ENCODE data around the gene PPP1R36. TPM values are rescaled to one million over a fixed set of nuclear protein-coding genes. Genes with fewer than 3 reads are reported as not detected.

PPP1R36 gene
- polyA plus RNA-seq, 3 donors: 0.38 TPM; not detected in 2

DNA sequence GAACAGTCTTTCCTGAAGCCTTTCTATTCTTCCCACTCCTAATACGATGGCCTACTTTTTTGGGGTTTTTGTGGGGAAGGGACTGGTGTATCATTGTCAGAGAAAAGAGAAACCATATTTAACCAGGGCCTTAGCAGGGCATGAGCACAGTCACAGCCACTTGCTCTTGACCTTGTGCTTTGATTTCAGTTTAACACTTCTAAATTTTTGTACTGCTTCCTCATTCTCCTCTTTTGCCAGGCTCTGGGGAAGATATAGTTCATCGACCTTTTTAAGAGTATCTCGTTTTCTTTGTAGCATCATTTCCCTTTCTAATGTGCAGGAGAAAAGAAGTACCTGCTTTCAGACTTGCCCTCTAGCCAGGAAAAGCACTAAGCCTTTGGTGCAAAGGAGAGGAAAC lies 43.0 kb upstream of the PPP1R36 start:
- Histone ChIP-seq H3K79me2 (ENCODE audit: insufficient read depth, low read length) (peaks cover 84% of the 10 kb centered on the region), H2AFZ (ENCODE audit: insufficient read depth, low read depth, low read length, poor library complexity, severe bottlenecking) (no peak overlapping the region), H3K4me2 (replicated peaks; ENCODE audit: extremely low read depth, low read length, poor library complexity, severe bottlenecking) (peak overlapping the region; percentile 91), H4K20me1 (ENCODE audit: insufficient read depth, low read length) (peaks cover 67% of the 10 kb centered on the region), H3K9me3 (replicated peaks in 1 of 2; ENCODE audit: control insufficient read depth in 1 of 2, insufficient read depth in 1 of 2, low read length in 2 of 2) (no peaks in the 10 kb centered on the region), H3K4me1 (ENCODE audit: control insufficient read depth in 1 of 2, insufficient read depth in 2 of 2, low read length in 2 of 2) (peaks cover 68 to 85% of the 10 kb centered on the region in 2 donors), H3K27me3 (ENCODE audit: control insufficient read depth in 2 of 2, insufficient read depth in 2 of 2, low read length in 2 of 2) (no peaks in the 10 kb centered on the region), H3K4me3 (replicated peaks in 1 of 3; ENCODE audit: low read depth in 2 of 3, low read length in 3 of 3) (peak overlapping the region in 2 of 3 experiments; percentile 22 to 87), H3K36me3 (replicated peaks in 1 of 2; ENCODE audit: control insufficient read depth in 1 of 2, insufficient read depth in 2 of 2, low read length in 2 of 2) (no peaks in the 10 kb centered on the region), H3K27ac (ENCODE audit: low read depth in 1 of 2, low read length in 2 of 2) (peak overlapping the region; percentile 36 to 67), H3K9ac (ENCODE audit: insufficient read depth, low read length, poor library complexity, severe bottlenecking) (no peak overlapping the region)
- no peaks in the 10 kb centered on the region for H3K36me3 Mint-ChIP-seq
- intact Hi-C loops (cut with micrococcal nuclease): loop anchor here (2.0 to 10.0 kb wide), 3 partner anchors 36 to 148 kb away; partner anchors contain the start of genes HSPA2 (in 1 of the 2) and MTHFD1 (in 1 of the 2)
- peaks cover 75% of the 10 kb centered on the region for H3K4me1 Mint-ChIP-seq
- TF ChIP-seq, protein P1, sequence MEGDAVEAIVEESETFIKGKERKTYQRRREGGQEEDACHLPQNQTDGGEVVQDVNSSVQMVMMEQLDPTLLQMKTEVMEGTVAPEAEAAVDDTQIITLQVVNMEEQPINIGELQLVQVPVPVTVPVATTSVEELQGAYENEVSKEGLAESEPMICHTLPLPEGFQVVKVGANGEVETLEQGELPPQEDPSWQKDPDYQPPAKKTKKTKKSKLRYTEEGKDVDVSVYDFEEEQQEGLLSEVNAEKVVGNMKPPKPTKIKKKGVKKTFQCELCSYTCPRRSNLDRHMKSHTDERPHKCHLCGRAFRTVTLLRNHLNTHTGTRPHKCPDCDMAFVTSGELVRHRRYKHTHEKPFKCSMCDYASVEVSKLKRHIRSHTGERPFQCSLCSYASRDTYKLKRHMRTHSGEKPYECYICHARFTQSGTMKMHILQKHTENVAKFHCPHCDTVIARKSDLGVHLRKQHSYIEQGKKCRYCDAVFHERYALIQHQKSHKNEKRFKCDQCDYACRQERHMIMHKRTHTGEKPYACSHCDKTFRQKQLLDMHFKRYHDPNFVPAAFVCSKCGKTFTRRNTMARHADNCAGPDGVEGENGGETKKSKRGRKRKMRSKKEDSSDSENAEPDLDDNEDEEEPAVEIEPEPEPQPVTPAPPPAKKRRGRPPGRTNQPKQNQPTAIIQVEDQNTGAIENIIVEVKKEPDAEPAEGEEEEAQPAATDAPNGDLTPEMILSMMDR (IDR thresholded peaks at IDR 0.05): no peak
- DNase-seq: peak; percentile 25 to 46 (median 32)
- no peaks in the 10 kb centered on the region for H3K9me3 Mint-ChIP-seq
- no CpG with 5 or more reads among the region's 3 CpGs for WGBS (ENCODE audit: insufficient coverage)
- H3K27ac Mint-ChIP-seq: peak overlapping the region; percentile 57 to 99 (median 80)
- H3K4me3 Mint-ChIP-seq: peak overlapping the region; percentile 96 to 98
- H3K27me3 Mint-ChIP-seq (ENCODE audit: low read depth in 3 of 3): peaks cover 0 to 2% (median 2%) of the 10 kb centered on the region in 3 donors

DNA sequence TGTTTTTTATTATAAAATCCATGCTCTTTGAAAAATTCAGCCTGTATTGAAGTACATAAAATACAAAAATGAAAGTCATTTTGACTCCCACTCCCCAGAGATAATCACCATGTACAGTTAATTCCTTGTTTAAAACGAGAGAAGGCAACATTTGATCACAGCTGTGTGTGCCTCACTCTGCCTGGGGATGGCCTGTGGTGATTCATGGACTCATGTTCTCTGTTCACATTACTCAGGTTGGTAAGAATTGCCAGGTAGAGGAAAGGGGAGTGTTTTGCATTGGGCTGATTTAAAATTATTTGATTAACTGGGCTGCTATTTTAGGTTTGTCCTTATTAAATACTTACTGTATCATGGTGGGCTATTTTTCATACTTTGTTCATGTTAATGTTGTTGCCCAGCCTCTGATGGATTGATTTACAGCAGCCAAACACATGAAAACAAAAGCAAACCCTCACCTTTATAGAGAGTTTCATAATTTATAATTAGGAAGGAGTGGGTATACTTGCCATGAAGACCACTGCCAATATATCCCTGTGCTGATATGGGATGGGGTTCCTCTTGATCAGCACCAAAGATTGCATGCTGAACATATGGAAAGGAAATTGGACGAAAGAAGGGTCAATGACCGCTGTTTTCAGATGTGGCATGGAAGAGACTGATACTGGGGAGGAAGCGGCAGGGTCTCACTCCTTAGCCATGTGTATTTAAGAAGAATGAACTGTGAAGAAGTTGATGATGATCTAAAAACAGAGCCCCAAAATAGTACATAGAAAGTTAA lies 42.2 kb upstream of the PPP1R36 start:
- TF ChIP-seq, protein P1 (IDR thresholded peaks at IDR 0.05): no peak
- no peak overlapping the region for H3K9ac ChIP-seq (ENCODE audit: insufficient read depth, low read length, poor library complexity, severe bottlenecking)
- peaks cover 76% of the 10 kb centered on the region for H4K20me1 ChIP-seq (ENCODE audit: insufficient read depth, low read length)
- H3K27me3 ChIP-seq (ENCODE audit: control insufficient read depth in 2 of 2, insufficient read depth in 2 of 2, low read length in 2 of 2): no peaks in the 10 kb centered on the region
- H3K9me3 Mint-ChIP-seq: no peaks in the 10 kb centered on the region
- no peaks in the 10 kb centered on the region for H3K36me3 ChIP-seq (replicated peaks in 1 of 2; ENCODE audit: control insufficient read depth in 1 of 2, insufficient read depth in 2 of 2, low read length in 2 of 2)
- peak overlapping the region in 1 of 2 donors; percentile 67 for H3K27ac ChIP-seq (ENCODE audit: low read depth in 1 of 2, low read length in 2 of 2)
- H3K27ac Mint-ChIP-seq: peak overlapping the region in 5 of 7 donors; percentile 61 to 97 (median 72)
- H3K36me3 Mint-ChIP-seq: no peaks in the 10 kb centered on the region
- H3K4me1 Mint-ChIP-seq: peaks cover 70% of the 10 kb centered on the region
- WGBS (ENCODE audit: insufficient coverage): 33% methylated on average over 1 of the region's 4 CpGs
- intact Hi-C loops (cut with micrococcal nuclease): loop anchor here (2.0 to 10.0 kb wide), 3 partner anchors 35 to 147 kb away; partner anchors contain the start of genes HSPA2 (in 1 of the 2) and MTHFD1 (in 1 of the 2)
- peaks cover 0 to 2% (median 2%) of the 10 kb centered on the region in 3 donors for H3K27me3 Mint-ChIP-seq (ENCODE audit: low read depth in 3 of 3)
- H3K4me1 ChIP-seq (ENCODE audit: control insufficient read depth in 1 of 2, insufficient read depth in 2 of 2, low read length in 2 of 2): peaks cover 61 to 82% of the 10 kb centered on the region in 2 donors
- peak overlapping the region; percentile 91 for H3K4me2 ChIP-seq (replicated peaks; ENCODE audit: extremely low read depth, low read length, poor library complexity, severe bottlenecking)
- no peaks in the 10 kb centered on the region for H3K9me3 ChIP-seq (replicated peaks in 1 of 2; ENCODE audit: control insufficient read depth in 1 of 2, insufficient read depth in 1 of 2, low read length in 2 of 2)
- H3K79me2 ChIP-seq (ENCODE audit: insufficient read depth, low read length): peaks cover 84% of the 10 kb centered on the region
- DNase-seq: peak in 1 of 3 donors; percentile 50
- H3K4me3 Mint-ChIP-seq: no peak overlapping the region
- H3K4me3 ChIP-seq (replicated peaks in 1 of 3; ENCODE audit: low read depth in 2 of 3, low read length in 3 of 3): peak overlapping the region in 1 of 3 experiments; percentile 87
- H2AFZ ChIP-seq (ENCODE audit: insufficient read depth, low read depth, low read length, poor library complexity, severe bottlenecking): no peak overlapping the region
